ENCODE results near the gene NFATC2.

The NFATC2 gene

DNA sequence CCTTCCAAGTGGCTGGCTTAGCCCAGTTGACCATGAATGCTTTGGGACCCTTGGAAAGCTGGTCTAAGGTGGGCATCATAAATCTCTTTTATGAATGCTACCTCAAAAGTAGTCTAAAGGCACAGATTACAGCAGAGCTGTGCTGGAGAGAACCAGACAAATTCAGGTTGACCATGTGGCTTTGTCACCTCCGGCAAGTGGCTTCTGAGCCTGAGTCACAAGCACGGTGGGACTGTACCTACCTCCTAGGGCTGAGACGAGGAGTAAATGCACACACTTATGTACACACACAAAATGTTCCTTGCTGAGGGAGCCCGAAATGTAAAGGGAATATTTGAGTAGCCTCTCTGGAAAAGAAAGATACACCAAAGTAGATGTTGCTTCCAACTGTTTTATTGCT lies 155.9 kb downstream of the NFATC2 start:
- DNase-seq: no peak

DNA sequence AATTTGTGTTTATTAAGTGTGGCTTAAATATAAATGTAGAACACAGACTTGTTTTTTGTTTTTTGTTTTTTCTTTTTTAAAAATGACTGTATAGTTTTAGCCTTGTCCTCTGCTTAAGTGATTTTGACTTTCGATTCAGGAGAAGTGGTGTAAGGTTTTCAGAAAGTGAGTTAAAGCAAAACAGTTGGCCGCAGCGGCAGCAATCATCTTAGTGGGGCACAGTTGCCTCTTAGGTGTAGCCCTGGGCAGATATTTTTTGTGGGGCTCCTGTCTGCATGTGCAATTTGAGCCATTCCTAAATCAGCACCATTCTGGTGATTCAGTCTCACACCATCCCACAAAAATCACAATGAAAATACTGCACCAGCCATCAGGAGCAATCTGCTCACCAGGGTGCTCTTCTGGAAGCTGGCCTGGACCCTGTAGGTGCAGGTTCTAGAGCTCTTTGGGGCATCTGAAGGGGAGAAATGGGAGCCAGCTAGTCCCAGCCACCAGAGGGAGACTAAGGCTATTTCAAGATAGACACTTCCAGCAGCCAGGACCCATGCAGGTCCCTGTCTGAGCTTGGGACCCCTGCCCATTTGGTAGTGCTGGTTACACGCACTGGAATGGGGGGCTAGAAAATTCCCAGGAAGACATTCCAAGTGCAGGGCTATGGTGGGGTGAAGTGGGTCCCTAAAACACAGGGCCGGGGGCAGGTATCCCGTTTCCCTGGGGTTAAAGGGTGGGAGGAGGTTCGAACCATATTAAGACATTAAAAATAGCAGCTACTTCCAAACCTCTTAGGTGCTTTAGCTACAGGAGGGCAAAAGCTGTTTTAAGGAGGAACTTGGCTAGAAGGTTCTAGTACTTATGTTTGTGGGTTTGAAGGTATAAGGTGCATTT lies 156.6 kb downstream of the NFATC2 start:
- no peak for DNase-seq

DNA sequence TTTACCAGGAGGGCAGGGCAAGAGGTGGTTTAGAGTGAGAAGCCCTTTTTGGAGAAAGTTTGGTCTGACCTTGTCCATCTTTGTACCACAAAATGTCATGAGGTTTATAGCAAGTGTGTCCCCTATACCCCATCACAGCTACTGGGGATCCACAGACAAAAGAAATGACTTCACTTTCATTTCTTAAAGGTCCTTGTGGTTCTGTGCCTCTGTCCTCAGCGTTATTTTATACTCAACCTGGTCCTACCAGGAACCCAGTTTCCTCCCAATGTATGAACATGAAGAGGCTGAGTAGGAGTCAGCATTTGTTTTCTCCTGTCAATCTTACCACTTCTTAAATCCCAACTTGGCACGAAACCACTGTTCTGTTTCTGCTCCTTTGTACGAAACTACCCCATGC lies 157.6 kb downstream of the NFATC2 start:
- DNase-seq: no peak

DNA sequence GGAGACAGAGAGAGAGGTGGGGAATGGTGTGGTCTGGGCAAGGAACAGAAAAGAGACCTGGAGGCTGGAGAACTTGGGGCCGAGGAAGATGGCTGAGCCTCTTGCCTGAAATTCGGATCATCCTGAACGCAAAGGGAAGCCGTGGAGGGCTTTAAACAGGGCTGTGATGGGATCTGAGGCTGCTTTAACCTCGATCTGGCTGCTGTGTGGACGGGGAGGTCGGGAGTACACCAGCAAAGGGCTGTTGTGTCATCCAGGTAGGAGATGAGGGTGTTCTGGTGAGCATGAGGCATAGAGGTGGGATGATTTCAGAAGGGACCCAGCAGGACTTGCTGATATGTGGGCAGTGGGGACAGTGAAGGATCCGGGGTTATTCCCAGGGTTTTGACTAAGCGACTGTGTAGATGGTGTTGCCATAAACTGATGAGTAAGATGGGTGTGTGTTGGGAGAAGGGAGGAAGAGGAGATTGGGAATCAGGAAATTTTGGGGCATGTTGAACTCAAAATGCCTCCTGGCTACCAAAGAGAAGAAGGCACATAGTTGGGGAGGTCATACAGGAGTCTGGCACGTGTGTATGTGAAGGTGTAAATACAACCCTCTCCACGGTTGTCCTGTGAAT lies 158.5 kb downstream of the NFATC2 start:
- DNase-seq: no peak

DNA sequence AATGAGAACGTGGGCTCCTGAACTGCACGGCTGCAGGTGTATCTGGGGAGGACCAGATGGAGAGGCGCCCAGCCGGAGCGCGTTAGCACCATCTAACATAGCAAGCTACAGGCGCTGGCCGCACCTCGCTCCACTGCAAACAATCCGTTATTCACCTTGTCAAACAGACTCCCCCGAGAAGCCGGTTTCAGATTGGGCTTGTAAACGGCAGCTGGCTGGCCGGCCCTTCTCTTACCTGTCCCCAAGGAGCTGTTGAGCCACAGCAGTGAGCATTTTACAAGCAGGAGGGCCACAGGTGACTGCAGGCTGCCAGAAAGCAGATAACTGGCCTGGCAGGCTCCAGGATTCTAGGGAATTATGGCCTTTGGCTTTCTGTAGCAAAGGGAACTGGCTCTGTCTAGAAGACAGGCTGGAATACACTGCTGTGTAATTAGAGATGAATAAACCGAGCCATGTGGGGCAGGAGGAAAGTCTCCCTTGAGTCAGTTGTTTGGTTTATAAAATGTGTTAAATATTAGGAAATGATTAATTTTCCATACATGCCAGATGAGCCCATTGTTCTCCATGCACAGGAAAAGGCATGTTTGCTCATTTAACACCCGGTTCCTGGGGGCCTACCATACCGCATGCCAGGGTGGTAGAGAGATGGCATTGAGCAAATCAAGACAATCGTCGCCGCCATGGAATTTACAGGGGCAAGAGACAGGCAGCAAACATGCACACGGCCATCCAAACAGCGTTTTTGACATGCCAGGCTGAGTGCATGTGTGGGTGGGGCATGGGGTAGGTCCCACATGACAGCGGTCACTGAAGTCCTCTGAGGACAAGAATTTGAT lies 159.3 kb downstream of the NFATC2 start:
- no peak for DNase-seq

DNA sequence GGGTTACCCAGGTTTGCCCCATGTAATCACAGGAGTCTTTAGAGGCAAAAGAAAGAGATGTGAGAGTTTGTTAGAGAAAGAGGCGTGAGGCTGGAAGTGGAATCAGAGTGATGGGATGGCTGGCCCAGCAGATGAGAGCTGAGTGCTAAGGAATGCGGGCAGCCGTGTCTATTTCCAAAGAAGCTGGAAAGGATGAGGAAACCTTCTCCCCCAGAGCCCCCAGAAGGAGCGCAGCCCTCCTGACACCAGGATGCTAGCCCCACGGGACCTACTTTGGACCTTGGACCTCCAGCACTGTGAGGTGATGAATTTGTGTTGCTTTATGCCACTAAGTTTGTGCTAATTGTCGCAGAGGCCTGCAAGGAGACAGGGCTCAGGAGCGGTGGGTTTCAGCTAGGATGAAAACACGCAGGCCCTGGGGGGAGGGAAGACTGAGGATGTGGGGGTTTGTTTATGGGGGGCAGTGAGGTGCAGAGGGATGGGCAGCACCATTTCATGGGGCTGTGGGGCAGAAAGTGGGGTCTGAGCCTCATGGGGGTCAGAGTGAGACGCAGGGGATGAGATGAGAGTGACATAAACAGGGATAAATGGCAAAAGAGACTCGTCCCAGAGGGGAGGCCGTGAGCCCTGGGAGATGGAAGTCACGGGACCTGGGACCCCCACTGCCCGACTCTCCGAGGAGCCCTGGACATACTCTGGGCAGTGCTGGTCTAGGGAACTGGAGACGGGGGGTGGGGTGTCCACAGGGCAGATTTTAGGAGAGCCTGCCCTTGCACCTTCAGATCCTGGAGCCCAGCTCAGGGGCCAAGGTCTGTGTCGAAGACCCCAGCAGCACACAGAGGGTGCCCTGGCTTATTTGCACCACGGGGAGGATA lies 160.2 kb downstream of the NFATC2 start:
- DNase-seq: no peak

DNA sequence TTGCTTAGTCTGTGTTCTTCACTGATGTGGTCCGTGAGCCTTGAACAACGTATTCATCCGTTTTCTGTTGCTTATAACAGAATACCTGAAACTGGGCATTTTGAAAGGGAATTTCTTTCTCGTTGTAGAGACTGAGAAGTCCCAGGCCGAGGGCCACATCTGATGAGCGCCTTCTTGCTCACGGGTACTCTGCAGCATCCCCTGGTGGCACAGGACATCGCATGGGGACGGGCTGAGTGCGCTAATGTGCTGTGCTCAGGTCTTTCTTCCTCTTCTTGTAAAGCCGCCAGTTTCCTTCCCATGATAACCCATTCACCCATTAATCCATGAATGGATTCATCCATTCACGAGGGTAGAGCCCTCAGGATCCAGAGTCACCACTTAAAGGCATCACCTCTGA lies 161.0 kb downstream of the NFATC2 start:
- no peak for DNase-seq

DNA sequence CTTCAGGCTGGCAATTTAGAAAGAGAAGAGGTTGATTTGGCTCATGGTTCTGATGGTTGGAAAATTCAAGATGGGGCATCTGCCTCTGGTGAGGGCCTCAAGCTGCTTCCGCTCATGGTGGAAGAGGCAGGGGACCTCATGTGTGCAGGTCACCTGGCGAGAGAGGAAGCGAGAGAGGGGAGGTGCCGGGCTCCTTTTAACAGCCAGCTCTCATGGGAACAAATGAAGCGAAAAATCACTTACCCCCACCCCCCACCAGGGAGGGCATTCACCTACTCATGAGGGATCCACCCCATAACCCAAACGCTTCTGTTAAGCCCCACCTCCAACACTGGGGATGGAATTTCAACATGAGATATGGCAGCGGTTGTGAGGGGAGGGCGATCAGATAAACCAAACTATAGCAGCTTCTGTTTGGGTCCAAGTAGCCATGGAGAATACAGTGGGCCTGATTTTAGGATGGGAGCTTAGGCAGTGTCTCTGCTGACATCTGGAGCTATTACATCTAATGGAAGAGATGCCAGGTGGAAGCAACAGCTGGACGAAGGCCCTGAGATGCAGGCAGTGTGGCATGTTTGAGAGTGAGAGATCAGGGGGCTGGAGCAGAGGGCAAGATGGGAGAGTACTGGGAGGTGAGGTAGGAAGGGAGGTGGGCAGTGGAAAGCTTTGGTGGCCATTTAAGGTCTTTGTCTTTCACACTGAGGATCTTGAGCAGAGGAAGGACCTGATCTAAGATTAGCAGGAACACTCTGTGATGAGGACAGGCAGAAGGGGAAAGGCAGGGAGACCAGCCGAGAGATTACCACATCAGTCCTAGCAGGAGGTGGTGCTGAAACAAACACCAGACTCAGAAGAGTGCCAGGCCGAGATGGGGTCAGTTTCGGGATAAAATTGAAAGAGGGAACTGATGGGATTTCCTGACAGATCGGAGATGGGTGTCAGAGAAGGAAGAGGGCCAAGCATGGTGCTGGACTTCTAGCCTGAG lies 161.8 kb downstream of the NFATC2 start:
- DNase-seq: no peak

DNA sequence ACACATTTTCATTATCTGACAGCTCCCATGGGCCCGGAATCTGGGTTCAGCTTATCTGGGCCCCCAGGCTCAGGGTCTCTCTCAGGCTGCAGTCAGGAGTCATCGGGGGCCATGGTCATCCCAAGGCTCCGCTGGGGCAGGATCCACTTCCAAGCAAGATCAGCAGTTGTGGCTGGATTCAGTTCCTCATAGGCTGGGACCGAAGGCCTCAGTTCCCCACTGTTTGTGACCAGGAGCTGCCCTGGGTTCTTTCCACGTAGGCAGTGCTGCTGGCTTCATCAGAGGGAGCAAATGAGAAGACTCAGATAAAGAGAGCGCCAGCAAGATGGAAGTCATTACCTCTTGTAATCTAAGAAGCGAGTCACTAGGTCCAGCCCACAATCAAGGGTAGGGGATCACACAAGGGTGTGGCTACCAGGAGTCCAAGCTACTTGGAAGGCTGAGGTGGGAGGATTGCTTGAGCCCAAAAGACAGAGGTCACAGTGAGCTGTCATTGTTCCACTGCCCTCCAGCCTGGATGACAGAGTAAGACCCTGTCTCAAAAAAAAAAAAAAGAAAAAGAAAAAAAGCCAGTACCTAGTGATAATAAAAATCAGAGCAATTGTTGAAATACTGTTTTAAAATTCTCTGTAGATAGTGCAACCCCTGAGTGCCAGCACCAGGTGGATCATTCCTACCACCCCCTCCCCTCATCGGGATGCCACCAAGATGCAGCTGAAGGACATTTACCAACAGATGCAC lies 162.7 kb downstream of the NFATC2 start:
- no peak for DNase-seq

DNA sequence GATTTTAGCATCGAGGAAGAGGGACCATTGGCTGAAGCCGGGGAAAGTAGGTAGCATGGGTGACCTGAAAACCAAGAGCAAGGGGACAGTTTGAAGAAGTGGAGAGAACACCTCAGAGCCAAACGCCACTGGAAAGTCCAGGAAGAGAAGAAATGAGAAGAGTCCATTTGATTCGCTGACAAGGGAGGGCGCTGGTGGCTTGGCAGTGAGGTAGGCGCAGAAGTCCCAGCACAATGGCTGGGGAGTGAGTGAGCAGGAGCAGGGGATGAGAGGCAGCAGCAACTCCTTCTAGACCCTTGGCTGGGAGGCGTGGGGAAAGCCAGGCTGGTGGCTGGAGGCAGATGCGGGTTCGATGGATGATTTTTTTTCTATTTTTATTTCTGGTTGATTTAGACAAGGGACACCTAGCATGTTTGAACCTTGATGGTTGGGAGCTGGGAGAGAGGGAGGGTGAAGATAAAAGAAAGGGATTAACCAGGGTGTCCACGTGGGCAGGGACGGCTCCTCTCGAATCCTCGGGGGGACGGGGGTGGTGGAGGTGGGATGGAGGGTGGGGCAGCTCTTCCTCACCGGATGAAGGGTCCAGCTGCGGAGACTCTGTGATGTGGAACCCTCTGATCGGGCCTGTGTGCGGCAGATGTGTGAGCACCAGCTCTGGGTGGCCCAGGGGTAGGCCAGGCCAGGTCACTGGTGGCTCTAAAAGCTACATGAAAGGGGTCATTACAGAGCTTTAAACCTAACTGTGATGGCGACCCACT lies 164.2 kb downstream of the NFATC2 start:
- no peak for DNase-seq

DNA sequence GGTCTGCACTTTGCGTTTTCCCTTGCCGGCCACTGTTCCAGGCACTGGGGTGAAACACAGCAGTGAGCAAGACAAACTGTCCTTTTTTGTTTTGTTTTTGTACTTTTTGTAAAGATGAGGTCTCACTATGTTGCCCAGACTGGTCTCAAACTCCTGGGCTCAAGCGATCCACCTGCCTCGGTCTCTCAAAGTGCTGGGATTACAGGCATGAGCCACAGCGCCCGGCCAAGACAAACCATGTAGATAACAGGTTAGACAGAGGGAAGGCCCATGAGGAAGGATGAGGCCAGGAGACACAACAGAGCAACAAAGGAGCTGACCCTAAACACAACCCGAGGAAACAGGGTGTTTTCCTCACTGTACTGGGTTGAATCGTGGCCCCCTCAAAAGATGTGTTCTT lies 165.4 kb downstream of the NFATC2 start:
- DNase-seq: no peak

DNA sequence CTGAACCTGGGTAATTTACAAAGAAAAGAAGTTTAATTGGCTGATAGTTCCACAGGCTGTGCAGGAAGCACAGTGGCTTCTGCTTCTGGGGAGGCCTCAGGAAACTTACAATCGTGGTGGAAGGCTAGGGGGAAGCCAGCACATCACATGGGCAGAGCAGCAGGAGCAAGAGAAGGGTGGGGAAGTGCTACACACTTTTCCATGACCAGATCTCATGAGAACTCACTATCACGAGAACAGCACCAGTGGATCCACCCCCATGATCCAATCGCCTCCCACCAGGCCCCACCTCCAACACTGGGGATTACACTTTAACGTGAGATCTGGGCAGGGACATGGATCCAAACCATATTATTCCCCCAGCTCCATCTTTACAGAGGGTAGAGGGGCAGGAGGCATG lies 166.4 kb downstream of the NFATC2 start:
- no peak for DNase-seq

DNA sequence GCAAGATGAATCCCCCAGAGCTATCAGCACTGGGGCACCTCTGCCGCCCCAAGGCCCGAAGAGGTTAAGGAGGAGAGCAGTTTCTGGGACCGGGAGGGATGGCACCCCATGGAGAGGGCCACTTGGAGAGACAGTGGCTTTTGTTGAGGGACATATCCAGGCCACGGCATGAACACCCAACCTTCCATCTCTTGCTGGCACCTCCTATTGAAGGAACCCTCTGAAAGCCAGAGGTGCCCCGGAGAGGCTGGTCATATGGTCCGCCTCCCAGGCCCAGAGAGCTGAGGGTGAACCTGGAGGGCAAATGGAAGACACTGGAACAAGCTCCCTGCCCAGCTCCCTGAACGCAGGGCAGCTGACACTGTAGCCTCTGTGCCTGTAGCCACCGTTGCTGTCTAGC lies 167.0 kb downstream of the NFATC2 start:
- no peak for DNase-seq

DNA sequence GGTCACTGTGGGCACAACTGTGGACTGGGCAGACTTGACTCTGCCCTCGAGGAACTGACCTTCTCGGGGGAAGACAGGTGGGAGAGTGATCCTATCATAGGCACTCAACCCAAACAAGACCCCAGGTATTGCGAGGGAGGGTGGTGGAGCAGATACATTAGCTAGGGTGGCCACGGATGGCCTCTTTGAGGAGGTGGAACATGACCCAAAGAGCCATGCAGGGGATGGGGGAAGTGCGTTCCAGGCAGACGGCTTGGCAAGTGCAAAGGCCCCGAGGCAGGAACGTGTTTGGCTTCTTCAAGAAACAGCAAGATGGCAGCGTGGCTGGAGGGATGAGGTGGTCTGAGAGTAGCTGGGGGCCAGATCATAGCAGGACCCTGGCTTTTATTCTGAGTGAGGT lies 167.6 kb downstream of the NFATC2 start:
- DNase-seq: no peak

DNA sequence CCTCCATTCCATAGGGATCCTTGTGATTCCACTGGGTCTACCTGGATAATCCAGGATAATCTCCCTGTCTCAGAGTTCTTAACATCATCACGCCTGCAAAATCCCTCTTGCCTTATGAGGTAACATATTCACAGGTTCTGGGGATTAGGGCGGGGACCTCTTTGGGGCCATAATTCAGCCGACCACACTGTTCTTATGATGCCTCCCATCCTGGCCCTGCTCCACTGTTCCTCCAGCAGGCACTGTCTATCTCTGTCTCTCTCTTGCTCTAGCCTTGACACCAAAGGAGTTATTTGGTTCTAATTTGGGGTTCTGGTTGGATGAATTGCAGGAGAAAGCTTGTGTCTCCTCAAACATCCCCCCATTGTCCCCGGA lies 168.1 kb downstream of the NFATC2 start:
- DNase-seq: no peak

DNA sequence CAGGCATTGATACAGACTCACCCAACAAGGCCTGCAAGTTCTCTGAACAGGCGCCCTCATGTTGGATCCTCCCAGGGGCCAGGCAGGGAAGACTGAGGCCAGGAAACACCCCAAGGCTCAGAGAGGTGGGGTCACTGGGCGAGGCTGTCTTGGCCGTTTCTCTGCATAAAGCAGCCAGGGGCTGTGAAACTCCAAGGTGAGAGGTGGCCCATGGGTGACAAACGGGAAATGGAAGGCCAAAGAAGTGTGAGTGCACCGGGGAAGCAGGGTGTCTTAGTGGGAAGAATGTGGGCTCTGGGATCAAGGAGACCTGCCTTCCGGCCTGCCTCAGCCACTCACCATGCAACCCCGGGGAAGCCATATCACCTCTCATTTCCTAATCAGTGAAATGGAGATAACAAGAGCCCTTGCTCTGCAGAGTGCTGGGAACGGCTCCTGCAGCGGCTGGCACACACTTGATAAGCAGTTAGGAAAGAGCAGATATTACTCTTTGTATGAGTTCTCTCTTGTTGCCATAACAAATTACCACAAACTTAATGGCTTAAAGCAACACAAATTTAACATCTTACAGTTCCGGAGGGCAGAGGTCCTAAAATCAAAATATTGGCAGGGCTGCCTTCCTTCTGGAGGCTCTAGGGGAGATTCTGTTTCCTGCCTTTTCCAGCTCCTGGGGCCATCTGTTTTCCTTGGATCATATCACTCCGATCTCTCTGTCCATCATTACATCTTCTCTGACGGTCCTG lies 168.6 kb downstream of the NFATC2 start:
- DNase-seq: no peak

DNA sequence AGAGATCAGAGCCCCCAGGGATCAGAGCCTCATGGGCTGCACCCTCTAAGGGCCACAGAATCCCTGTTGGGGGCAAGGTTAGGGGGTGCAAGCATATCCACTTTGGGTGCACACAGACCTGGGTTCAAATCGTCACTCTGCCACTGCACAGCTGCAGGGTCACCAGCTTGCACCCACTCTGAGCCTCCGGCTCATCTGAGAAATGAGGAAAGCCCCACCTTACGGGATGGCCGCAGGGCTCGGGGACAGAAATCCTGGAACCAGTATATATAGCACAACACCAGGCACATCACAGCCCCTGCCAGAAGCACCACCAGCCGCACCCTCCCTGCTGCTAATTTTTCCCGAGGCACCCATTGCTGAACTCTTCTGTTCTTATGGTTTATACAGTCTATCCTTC lies 169.6 kb downstream of the NFATC2 start:
- DNase-seq: no peak

DNA sequence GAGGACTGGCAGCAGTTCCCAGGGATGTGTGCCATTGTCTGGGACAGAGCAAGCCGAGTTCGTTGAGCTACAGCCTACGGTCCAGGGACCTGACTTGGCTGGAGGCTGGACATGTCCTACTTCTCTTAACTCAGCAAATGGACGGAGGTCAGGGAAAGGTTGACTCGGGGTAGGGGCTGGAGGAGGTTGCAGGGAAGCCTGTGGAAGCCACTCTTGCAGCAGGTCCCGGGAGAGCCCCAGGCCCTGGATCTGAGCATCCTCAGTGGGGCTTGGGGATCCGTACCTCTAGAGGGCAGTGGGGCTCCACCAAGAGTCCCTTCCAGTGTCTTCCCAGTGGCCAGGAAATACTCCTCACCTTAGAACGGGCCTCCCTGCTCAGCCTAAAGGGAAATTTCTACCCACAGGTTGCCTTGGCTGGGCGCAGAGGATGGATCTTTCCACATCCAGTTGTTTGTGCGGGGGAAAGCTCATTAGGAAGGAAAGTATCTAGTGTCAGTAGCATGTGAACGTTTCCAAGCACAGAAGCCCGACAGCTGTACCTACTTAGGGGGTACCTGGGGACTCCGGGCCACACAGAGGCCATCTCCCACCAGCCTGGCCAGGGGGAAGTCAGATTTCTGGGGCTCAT lies 170.2 kb downstream of the NFATC2 start:
- no peak for DNase-seq

DNA sequence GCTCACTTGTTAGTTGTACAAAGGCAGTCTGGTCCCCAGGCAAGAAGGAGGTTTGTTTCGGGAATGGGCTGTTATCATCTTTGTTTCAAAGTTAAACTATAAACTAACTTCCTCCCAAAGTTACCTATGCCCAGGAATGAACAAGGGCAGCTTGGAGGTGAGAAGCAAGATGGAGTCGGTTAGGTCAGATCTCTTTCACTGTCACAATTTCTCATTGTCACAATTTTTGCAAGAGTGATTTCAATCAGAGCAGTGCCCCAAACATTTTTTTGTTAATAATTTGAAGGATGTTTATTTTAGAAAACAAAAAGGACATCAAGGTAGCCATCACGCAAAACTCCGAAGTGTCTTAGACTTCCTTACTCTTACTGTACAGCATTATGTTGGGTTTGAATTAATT lies 170.8 kb downstream of the NFATC2 start:
- DNase-seq: no peak
